HG03439 (cell line): Measurements from ENCODE around the gene GABRB2.
"Not testable (repeated sequence)": the region's sequence is repeated elsewhere in the genome, so short reads cannot be mapped to it uniquely, and the experiment has no call there.

ENCODE experiments used
- ATAC-seq: cut with Tn5 transposase; IDR thresholded peaks from one replicate; pipeline ENCODE4 v1.9.1; 2021; ENCODE audit warnings: mild to moderate bottlenecking, moderate library complexity; ENCODE audit not compliant: unreplicated experiment

GABRB2 gene

DNA sequence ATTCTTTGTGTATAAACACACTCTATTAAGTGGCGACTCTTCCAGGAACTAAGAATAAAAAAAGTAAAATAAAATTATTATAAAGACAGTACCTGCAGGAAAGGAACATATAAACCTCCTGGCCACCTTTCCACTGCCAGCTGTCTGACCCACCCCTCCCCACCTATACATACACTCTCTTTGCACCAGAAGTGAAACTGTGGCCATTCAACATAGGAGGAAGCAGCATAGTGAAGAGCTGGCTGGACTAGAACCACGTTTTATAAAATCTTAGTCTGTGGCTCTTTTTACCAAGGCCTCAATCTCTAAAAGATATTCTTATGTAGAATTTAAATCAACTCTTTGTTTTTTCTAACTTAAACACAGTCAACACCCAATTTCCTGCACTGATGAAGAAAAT, 289.6 kb downstream of the GABRB2 start:
- no peak for ATAC-seq

DNA sequence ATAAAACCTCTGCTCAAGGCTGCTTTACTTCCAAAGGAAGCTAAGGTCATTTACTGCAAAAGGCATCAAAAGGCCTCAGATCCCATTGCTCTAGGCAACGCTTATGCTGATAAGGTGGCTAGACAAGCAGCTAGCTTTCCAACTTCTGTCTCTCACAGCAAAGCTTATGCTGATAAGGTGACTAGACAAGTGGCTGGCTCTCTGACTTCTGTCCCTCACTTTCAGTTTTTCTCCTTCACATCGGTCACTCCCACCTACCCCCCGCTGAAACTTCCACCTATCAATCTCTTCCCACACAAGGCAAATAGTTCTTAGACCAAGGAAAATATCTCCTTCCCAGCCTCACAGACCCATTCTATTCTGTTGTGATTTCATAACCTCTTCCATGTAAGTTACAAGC, 293.6 kb downstream of the GABRB2 start:
- ATAC-seq: not testable (repeated sequence)

DNA sequence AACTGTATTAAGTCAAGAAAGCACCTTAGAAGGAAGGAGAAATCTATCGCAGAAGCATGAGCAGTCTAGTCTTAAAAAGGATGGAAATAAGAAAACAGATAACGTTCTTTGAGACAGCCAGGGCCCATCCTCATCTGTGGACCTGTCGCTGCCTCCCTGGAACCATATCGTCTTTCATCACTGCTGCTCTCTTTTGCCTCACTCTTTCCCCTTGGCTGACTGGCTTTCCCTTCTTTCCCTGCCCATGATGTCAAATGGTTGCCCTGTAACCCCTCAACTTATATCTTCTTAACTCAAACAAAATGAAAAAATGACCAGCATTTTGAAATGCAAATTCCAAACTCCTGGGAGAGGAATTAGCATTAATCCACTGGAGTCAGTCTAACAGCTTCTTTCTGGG, 299.8 kb downstream of the GABRB2 start:
- ATAC-seq: no peak

DNA sequence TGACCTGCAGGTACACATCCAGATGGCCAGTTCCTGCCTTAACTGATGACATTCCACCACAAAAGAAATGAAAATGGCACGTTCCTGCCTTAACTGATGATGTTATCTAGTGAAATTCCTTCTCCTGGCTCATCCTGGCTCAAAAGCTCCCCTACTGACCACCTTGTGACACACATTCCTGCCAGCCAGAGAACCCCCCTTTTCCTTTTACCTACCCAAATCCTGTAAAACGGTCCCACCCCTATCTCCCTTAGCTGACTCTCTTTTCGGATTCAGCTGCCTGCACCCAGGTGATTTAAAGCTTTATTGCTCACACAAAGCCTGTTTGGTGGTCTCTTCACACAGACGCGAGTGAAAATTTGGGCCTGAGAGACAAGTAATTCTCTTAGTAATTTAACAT, 300.7 kb downstream of the GABRB2 start:
- not testable (repeated sequence) for ATAC-seq
